ENCODE results near the gene IKBKE. TPM values are rescaled to one million over a fixed set of nuclear protein-coding genes. Genes with fewer than 3 reads are reported as not detected.

IKBKE gene
- total RNA-seq, 1 experiment from 2014 or later, result 5.1 TPM

DNA sequence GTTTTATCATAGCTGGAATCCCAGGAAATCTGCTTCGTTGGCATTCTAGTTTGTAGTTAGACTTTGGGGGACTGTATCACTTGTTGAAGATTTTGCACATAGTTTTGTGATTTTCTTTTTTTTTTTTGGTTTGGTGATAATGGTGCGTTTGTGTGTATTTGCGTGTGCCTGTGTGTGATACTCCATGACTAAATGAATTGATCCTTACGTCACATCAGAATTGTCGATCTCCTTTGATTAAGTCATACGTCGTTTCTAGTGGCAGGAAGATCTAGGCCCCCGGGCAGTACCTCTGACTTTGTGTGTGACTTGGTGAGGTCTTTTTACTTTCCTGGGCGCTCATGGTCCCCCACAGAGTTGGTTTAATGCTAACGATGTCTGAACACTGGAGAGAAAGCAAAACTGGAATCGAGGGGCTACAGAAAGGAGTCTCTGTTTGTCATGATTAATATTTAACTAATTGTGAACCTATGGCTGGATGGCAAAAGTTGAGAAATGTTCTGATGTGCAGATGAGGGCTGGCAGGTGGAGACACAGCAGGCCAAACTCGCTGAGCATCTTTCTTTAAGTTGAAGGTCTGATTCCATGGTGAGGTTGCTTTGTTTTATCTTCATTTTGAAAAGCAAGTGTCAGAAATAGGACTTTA, 39.5 kb downstream of the IKBKE start:
- H3K36me3 ChIP-seq (ENCODE audit: control insufficient read depth in 1 of 2, insufficient read depth in 2 of 2, low read length in 2 of 2), result no peaks in the 10 kb centered on the region
- BruUV-seq (replicated peaks), result TSS peak; percentile 30
- POLR2A ChIA-PET, result no interaction called here
- no peak overlapping the region for H3K9ac ChIP-seq (ENCODE audit: low read length)
- H3K79me2 ChIP-seq (ENCODE audit: insufficient read depth, low read length), result no peaks in the 10 kb centered on the region
- intact Hi-C loops (cut with micrococcal nuclease), result no loop called here
- no peak overlapping the region for H3K4me2 ChIP-seq (ENCODE audit: low read length)
- TF ChIP-seq, protein P1, sequence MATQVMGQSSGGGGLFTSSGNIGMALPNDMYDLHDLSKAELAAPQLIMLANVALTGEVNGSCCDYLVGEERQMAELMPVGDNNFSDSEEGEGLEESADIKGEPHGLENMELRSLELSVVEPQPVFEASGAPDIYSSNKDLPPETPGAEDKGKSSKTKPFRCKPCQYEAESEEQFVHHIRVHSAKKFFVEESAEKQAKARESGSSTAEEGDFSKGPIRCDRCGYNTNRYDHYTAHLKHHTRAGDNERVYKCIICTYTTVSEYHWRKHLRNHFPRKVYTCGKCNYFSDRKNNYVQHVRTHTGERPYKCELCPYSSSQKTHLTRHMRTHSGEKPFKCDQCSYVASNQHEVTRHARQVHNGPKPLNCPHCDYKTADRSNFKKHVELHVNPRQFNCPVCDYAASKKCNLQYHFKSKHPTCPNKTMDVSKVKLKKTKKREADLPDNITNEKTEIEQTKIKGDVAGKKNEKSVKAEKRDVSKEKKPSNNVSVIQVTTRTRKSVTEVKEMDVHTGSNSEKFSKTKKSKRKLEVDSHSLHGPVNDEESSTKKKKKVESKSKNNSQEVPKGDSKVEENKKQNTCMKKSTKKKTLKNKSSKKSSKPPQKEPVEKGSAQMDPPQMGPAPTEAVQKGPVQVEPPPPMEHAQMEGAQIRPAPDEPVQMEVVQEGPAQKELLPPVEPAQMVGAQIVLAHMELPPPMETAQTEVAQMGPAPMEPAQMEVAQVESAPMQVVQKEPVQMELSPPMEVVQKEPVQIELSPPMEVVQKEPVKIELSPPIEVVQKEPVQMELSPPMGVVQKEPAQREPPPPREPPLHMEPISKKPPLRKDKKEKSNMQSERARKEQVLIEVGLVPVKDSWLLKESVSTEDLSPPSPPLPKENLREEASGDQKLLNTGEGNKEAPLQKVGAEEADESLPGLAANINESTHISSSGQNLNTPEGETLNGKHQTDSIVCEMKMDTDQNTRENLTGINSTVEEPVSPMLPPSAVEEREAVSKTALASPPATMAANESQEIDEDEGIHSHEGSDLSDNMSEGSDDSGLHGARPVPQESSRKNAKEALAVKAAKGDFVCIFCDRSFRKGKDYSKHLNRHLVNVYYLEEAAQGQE (IDR thresholded peaks at IDR 0.05; ENCODE audit: low read depth), result no peak
- TF ChIP-seq EZH2phosphoT487 (IDR thresholded peaks at IDR 0.05; ENCODE audit: borderline replicate concordance), result no peak
- TF ChIP-seq ATF3 (IDR thresholded peaks at IDR 0.05), result no peak
- no peak for TF ChIP-seq SP1 (IDR thresholded peaks at IDR 0.05; ENCODE audit: low read depth)
- no peak for TF ChIP-seq EGR1 (IDR thresholded peaks at IDR 0.05; ENCODE audit: low read depth)
- no peak for TF ChIP-seq ZFX (IDR thresholded peaks at IDR 0.05)
- no peak for TF ChIP-seq SIN3A (IDR thresholded peaks at IDR 0.05; ENCODE audit: low read depth)
- no peak for TF ChIP-seq POLR2AphosphoS5 (IDR thresholded peaks at IDR 0.05; ENCODE audit: low read depth, low read length)
- TF ChIP-seq EZH2 (IDR thresholded peaks at IDR 0.05), result no peak
- TF ChIP-seq TCF7L2 (IDR thresholded peaks at IDR 0.05; ENCODE audit: borderline replicate concordance, extremely low read depth, insufficient read depth, insufficient read length), result no peak
- TF ChIP-seq ELF1 (IDR thresholded peaks at IDR 0.05; ENCODE audit: borderline replicate concordance, low read depth), result no peak
- TF ChIP-seq MAX (IDR thresholded peaks at IDR 0.05), result no peak
- TF ChIP-seq CBX3 (IDR thresholded peaks at IDR 0.05; ENCODE audit: low read depth), result no peak
- TF ChIP-seq YY1 (IDR thresholded peaks at IDR 0.05; ENCODE audit: extremely low read depth, insufficient replicate concordance, low read depth, low read length), result no peak
- no peak for TF ChIP-seq RAD21 (IDR thresholded peaks at IDR 0.05; ENCODE audit: low read depth)
- no peak for TF ChIP-seq CEBPB (IDR thresholded peaks at IDR 0.05; ENCODE audit: low read depth)
- TF ChIP-seq JUND (IDR thresholded peaks at IDR 0.05), result no peak
- no peak for TF ChIP-seq SRF (IDR thresholded peaks at IDR 0.05; ENCODE audit: low read depth)
- TF ChIP-seq, protein P2, sequence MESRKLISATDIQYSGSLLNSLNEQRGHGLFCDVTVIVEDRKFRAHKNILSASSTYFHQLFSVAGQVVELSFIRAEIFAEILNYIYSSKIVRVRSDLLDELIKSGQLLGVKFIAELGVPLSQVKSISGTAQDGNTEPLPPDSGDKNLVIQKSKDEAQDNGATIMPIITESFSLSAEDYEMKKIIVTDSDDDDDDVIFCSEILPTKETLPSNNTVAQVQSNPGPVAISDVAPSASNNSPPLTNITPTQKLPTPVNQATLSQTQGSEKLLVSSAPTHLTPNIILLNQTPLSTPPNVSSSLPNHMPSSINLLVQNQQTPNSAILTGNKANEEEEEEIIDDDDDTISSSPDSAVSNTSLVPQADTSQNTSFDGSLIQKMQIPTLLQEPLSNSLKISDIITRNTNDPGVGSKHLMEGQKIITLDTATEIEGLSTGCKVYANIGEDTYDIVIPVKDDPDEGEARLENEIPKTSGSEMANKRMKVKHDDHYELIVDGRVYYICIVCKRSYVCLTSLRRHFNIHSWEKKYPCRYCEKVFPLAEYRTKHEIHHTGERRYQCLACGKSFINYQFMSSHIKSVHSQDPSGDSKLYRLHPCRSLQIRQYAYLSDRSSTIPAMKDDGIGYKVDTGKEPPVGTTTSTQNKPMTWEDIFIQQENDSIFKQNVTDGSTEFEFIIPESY (IDR thresholded peaks at IDR 0.05; ENCODE audit: extremely low read depth, insufficient replicate concordance, low read length), result no peak
- DNase-seq (ENCODE audit: low read depth, low spot score) (no peak), ATAC-seq (no peak)
- H3K9me3 ChIP-seq (ENCODE audit: control insufficient read depth in 1 of 2, insufficient read depth in 1 of 2, low read depth in 1 of 2, low read length in 2 of 2), result no peaks in the 10 kb centered on the region
- H3K4me1 ChIP-seq (ENCODE audit: control insufficient read depth in 1 of 2, insufficient read depth in 2 of 2, low read length in 2 of 2), result peaks cover 25 to 68% of the 10 kb centered on the region in 2 experiments
- no peak overlapping the region for H3K4me3 ChIP-seq (replicated peaks in 1 of 2; ENCODE audit: low read depth in 1 of 2, low read length in 2 of 2)
- no peak overlapping the region for H3K27ac ChIP-seq (ENCODE audit: low read depth, low read length)
- RAD21 ChIA-PET (ENCODE audit: low non-redundant PET in 1 of 2, low total read pairs in 2 of 2, uncharacterized antibody in 2 of 2, unreplicated experiment in 2 of 2), result no interaction called here
- no peaks in the 10 kb centered on the region for H3K27me3 ChIP-seq (ENCODE audit: insufficient read depth, low read length)
- no peak overlapping the region for H2AFZ ChIP-seq (ENCODE audit: low read depth, low read length, poor library complexity, severe bottlenecking)
- no peaks in the 10 kb centered on the region for H3K9me2 ChIP-seq (ENCODE audit: insufficient read depth)
- CTCF ChIA-PET, result no interaction called here
- H4K20me1 ChIP-seq (ENCODE audit: insufficient read depth), result no peaks in the 10 kb centered on the region
